PC-9 (cell line): ENCODE data around the gene NRG3.

Source experiments
- EZH2 ChIP-seq: fragments of 200-600 bp; sonication (generic); IDR thresholded peaks from 2 replicates; pipeline ENCODE4 v1.8.0; 2017; ENCODE audit warnings: antibody characterized with exemption, low read depth
- TF ChIP-seq, protein P1 (sequence below): fragments of 200-600 bp; sonication (generic); conservative IDR thresholded peaks from 2 replicates; pipeline ENCODE4 v1.6.1; 2017; ENCODE audit warnings: mixed run types, antibody characterized with exemption, mild to moderate bottlenecking, moderate library complexity

DNA sequence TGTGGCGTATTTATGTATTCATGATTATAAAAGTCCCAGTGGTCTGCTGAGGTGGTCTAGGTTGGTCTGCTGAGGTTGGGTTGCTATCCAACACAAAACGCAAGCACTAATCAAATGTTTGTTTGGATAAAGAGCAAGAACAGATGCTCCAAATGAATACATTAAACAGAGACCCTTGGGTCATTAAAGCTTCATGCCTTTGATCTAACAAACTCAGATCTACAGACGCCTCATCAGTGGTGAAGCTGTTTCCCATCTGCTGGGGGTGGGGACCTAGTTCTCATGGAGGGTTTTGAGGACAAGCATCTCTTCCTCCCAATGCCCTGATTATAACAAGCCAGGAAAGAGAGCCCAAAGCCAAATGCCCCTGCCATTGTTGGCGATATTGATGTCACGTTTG lies 786.7 kb downstream of the NRG3 start:
- TF ChIP-seq, protein P1, sequence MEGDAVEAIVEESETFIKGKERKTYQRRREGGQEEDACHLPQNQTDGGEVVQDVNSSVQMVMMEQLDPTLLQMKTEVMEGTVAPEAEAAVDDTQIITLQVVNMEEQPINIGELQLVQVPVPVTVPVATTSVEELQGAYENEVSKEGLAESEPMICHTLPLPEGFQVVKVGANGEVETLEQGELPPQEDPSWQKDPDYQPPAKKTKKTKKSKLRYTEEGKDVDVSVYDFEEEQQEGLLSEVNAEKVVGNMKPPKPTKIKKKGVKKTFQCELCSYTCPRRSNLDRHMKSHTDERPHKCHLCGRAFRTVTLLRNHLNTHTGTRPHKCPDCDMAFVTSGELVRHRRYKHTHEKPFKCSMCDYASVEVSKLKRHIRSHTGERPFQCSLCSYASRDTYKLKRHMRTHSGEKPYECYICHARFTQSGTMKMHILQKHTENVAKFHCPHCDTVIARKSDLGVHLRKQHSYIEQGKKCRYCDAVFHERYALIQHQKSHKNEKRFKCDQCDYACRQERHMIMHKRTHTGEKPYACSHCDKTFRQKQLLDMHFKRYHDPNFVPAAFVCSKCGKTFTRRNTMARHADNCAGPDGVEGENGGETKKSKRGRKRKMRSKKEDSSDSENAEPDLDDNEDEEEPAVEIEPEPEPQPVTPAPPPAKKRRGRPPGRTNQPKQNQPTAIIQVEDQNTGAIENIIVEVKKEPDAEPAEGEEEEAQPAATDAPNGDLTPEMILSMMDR: no peak
- TF ChIP-seq EZH2: no peak
